Pons (tissue), 1 donor: ENCODE measurements around the gene ZNF652.
"Not testable (repeated sequence)": the region's sequence is repeated elsewhere in the genome, so short reads cannot be mapped to it uniquely, and the experiment has no call there.

Experiments used
- DNase-seq: peaks from one replicate; pipeline ENCODE4 v3.0.0-alpha.2; 2016; ENCODE audit warnings: low spot score

ZNF652 gene

GRCh38 chr17:49361902-49362722, at the start of gene ZNF652:
Gene ZNF652 (minus strand): TSS chr17:49362250. CDS start chr17:49317725, 44,525 bp downstream.
- peak; percentile 88 for DNase-seq

GRCh38 chr17:49409066-49409465, 47.0 kb upstream of the ZNF652 start:
- DNase-seq = no peak

GRCh38 chr17:49407981-49408501, 46.0 kb upstream of the ZNF652 start:
- no peak for DNase-seq

GRCh38 chr17:49407086-49407485, 45.0 kb upstream of the ZNF652 start:
- no peak for DNase-seq

- DNase-seq = no peak
These were observed 44.5 kb upstream of the ZNF652 start for GRCh38 chr17:49406421-49407061.

GRCh38 chr17:49404906-49405305, 42.9 kb upstream of the ZNF652 start:
- no peak for DNase-seq

GRCh38 chr17:49404361-49404760, 42.3 kb upstream of the ZNF652 start:
- DNase-seq = no peak

- no peak for DNase-seq
These were observed 41.7 kb upstream of the ZNF652 start for GRCh38 chr17:49403514-49404289.

GRCh38 chr17:49402706-49403105, 40.7 kb upstream of the ZNF652 start:
- DNase-seq = no peak

GRCh38 chr17:49401971-49402611, 40.0 kb upstream of the ZNF652 start:
- peak; percentile 92 for DNase-seq

GRCh38 chr17:49399995-49400394, 37.9 kb upstream of the ZNF652 start:
- no peak for DNase-seq

GRCh38 chr17:49397586-49397985, 35.5 kb upstream of the ZNF652 start:
- DNase-seq = no peak

GRCh38 chr17:49393491-49394255, 31.6 kb upstream of the ZNF652 start:
- DNase-seq = peak; percentile 64

- peak; percentile 94 for DNase-seq
These were observed 28.7 kb upstream of the ZNF652 start for GRCh38 chr17:49390548-49391324.

GRCh38 chr17:49389514-49390347, 27.7 kb upstream of the ZNF652 start:
- DNase-seq = not testable (repeated sequence)

GRCh38 chr17:49388692-49389513, 26.9 kb upstream of the ZNF652 start:
- no peak for DNase-seq

- DNase-seq = peak; percentile 73
These were observed 26.2 kb upstream of the ZNF652 start for GRCh38 chr17:49388290-49388640.

- no peak for DNase-seq
These were observed 25.6 kb upstream of the ZNF652 start for GRCh38 chr17:49387498-49388289.
